ENCODE measurements around the gene SP100.

GRCh38 chr2:230457073-230457768 is 41.2 kb downstream of the SP100 start:
- TF ChIP-seq CTCF (IDR thresholded peaks at IDR 0.05) (no peak), POLR2A (IDR thresholded peaks at IDR 0.05) (no peak)

All from right lobe of liver (tissue), 4 donors.